Measurements from ENCODE around the gene ETV7. TPM values are rescaled to one million over a fixed set of nuclear protein-coding genes. Genes with fewer than 3 reads are reported as not detected.

The ETV7 gene
- 1 to 10 TPM; 1.3 to 3.7 (median 2.1) TPM for total RNA-seq
- 1 to 10 TPM; 1.1 to 1.2 TPM for polyA plus RNA-seq
- long read RNA-seq, donor 1, transcript ETV7-202 (8 exons, 1,719 nt): major isoform, 6 of 15 reads
- long read RNA-seq, donor 1, partial matches to known transcripts: 1 of 15 reads
- long read RNA-seq, donor 1, other reads (novel, unspliced or antisense): 4 of 15 reads
- long read RNA-seq, donor 2: 0 reads
- long read RNA-seq, donor 3, partial matches to known transcripts: 1 of 4 reads
- long read RNA-seq, donor 3, other reads (novel, unspliced or antisense): 0 of 4 reads

DNA sequence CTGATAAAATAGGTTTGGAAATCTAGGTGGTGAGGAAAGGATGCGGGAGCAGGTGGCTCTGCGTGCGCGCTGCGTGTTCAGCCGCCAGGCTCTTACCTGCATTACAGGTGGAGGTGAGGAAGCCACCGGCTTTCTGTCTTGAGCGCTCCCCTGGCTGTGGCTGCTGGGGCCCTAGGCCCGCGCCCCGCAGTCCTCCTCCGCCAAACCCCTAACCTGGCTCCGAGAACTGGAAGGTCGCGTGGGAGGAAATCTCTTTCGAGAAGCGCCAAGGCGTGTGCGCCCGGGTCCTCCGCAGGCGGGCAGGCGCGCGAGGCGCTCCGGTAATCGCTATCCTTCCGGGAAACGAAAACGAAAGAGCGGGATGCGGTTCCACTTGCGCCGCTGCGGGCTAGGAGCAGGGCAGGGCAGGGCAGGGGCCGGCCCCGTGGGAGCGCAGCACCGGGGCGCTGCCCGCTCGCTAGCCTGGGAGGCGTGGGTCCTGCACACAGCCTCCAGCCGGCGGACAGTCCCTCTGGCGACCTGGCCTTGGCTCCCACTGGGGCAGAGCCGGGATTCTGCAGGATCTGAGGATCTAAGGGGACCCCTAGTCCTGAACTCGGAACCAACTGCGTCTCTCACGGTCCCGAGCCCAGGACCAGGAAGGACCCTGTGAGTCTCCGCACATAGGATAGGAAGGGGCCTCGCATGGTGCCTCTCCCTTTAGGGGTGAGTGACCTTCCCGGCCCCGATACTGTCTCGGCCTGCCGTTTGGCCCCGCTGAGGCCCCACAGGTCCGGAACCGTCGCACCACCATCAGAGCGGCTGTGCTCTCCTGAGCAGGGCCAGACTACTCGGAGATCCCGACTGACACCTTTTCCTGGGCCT, at the start of gene ETV7:
ETV7 (minus strand) TSS at position 230 of the 864 bp plus-strand sequence; CDS start at position 102, 128 bp downstream.
- WGBS, 3 donors: 15 to 26% (median 19%) methylated on average over 43 to 65 of the region's 65 CpGs
- no peak for TF ChIP-seq CTCF (IDR thresholded peaks at IDR 0.05)
- no peak for TF ChIP-seq POLR2A (IDR thresholded peaks at IDR 0.05)
- TF ChIP-seq EP300 (IDR thresholded peaks at IDR 0.05): no peak
- H3K36me3 ChIP-seq: no peaks in the 10 kb centered on the region
- no peaks in the 10 kb centered on the region for H3K9me3 ChIP-seq
- peak within 1 kb of the TSS; percentile 52 to 53 for H3K27ac ChIP-seq
- H3K27me3 ChIP-seq: no peaks in the 10 kb centered on the region
- intact Hi-C loops (cut with DNase I): no loop called here
- H3K4me3 ChIP-seq: peak within 1 kb of the TSS; percentile 44
- H3K4me1 ChIP-seq (ENCODE audit: insufficient read depth): peaks cover 6% of the 10 kb centered on the region
- peak; percentile 33 to 65 (median 53) for DNase-seq

DNA sequence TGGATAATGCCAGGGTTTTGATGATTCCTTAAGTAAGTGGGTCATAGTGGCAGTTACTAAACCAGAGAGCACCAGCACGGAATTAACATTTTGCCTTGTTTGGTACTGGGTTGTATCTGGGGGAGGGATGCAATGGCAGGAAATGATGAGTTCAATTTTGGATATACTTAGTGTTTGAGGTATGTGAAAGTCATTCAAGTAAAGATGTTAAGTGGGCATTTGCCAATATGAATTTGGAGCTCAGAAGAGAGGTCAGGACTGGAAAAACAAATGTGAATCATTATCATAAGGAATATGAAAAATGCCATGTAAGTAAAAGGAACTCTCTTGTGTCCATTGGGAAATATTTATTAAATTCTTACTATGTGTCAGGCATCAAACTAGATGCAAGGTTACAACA, 49.0 kb upstream of the ETV7 start:
- WGBS, 3 donors: 80 to 87% (median 85%) methylated on average over 1 of the region's 1 CpG
- Histone ChIP-seq H3K27me3 (no peaks in the 10 kb centered on the region), H3K4me1 (ENCODE audit: insufficient read depth) (peaks cover 1% of the 10 kb centered on the region), H3K4me3 (no peak overlapping the region), H3K27ac (no peak overlapping the region), H3K9me3 (no peaks in the 10 kb centered on the region), H3K36me3 (no peaks in the 10 kb centered on the region)
- DNase-seq: no peak
- intact Hi-C loops (cut with DNase I): no loop called here
- TF ChIP-seq EP300 (IDR thresholded peaks at IDR 0.05) (no peak), CTCF (IDR thresholded peaks at IDR 0.05) (no peak), POLR2A (IDR thresholded peaks at IDR 0.05) (no peak)

GRCh38 chr6:36432151-36432671, 44.7 kb upstream of the ETV7 start:
- Histone ChIP-seq H3K9me3 (no peaks in the 10 kb centered on the region), H3K4me3 (no peak overlapping the region), H3K4me1 (ENCODE audit: insufficient read depth) (no peaks in the 10 kb centered on the region), H3K36me3 (no peaks in the 10 kb centered on the region), H3K27ac (no peak overlapping the region), H3K27me3 (no peaks in the 10 kb centered on the region)
- no peak for DNase-seq
- 25 to 49% (median 34%) methylated on average over 4 of the region's 4 CpGs for WGBS, 3 donors
- TF ChIP-seq EP300 (IDR thresholded peaks at IDR 0.05): no peak
- no peak for TF ChIP-seq CTCF (IDR thresholded peaks at IDR 0.05)
- no peak for TF ChIP-seq POLR2A (IDR thresholded peaks at IDR 0.05)
- intact Hi-C loops (cut with DNase I): no loop called here

DNA sequence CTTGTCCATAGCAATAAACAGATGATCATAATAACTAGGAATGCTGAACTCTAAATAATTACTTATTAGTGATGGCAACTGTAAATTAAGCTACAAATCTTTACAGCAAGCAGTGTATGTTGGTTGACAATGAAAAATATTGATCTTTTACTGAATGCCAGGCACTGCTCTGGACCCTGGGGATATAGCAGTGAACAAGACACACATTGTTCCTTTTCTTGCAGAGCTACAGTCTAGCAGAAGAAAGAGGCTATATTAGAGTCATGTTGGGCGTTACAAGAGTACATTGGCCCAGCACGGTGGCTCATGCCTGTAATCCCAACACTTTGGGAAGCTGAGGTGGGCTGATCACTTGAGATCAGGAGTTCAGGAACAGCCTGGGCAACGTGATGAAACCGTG, 43.7 kb upstream of the ETV7 start:
- TF ChIP-seq EP300 (IDR thresholded peaks at IDR 0.05) (no peak), CTCF (IDR thresholded peaks at IDR 0.05) (no peak), POLR2A (IDR thresholded peaks at IDR 0.05) (no peak)
- no peak overlapping the region for H3K27ac ChIP-seq
- intact Hi-C loops (cut with DNase I): no loop called here
- H3K4me3 ChIP-seq: no peak overlapping the region
- no peak for DNase-seq
- no peaks in the 10 kb centered on the region for H3K36me3 ChIP-seq
- H3K4me1 ChIP-seq (ENCODE audit: insufficient read depth): no peaks in the 10 kb centered on the region
- H3K27me3 ChIP-seq: no peaks in the 10 kb centered on the region
- no peaks in the 10 kb centered on the region for H3K9me3 ChIP-seq
- 88 to 91% (median 89%) methylated on average over 4 of the region's 4 CpGs for WGBS, 3 donors

Measured in ovary (tissue), 10 donors.